Neural cell (in vitro differentiated cells): Measurements from ENCODE around the gene ANKRD39. TPM values are rescaled to one million over a fixed set of nuclear protein-coding genes. Genes with fewer than 3 reads are reported as not detected.

Experiments
- H2AFZ ChIP-seq: fragments of 200-600, 300-800 bp; sonication (generic), shearing (Covaris generic); 2 replicates; pipeline ENCODE4 v1.6.0; 2014; ENCODE audit warnings: low read depth, mild to moderate bottlenecking, antibody characterized with exemption, low read length, moderate library complexity
- H3F3A ChIP-seq: fragments of 200-600 bp; shearing (Covaris generic); 2 replicates; pipeline ENCODE4 v1.6.1; 2016; ENCODE audit warnings: mild to moderate bottlenecking, moderate library complexity, mixed read lengths, antibody characterized with exemption, low read length; ENCODE audit not compliant: insufficient read depth, poor library complexity, severe bottlenecking
- H3K27ac ChIP-seq: fragments of 200-600, 300-800 bp; sonication (generic), shearing (Covaris generic); 2 replicates; pipeline ENCODE4 v1.5.1; 2014; ENCODE audit warnings: mild to moderate bottlenecking, low read length, moderate library complexity
- H3K27me3 ChIP-seq: fragments of 300-800, 200-600 bp; sonication (generic), shearing (Covaris generic); 2 replicates; pipeline ENCODE4 v1.6.0; 2014; ENCODE audit warnings: mild to moderate bottlenecking, low read depth, low read length, moderate library complexity; ENCODE audit not compliant: insufficient read depth
- H3K36me3 ChIP-seq: fragments of 300-800, 200-600 bp; sonication (generic), shearing (Covaris generic); 2 replicates; pipeline ENCODE4 v1.5.1; 2014; ENCODE audit warnings: mild to moderate bottlenecking, antibody characterized with exemption, low read length, moderate library complexity; ENCODE audit not compliant: insufficient read depth
- H3K4me2 ChIP-seq: fragments of 300-800, 200-600 bp; sonication (generic), shearing (Covaris generic); 2 replicates; pipeline ENCODE4 v1.6.0; 2014; ENCODE audit warnings: mild to moderate bottlenecking, low read length
- H3K4me3 ChIP-seq: fragments of 300-800, 200-600 bp; sonication (generic), shearing (Covaris generic); 2 replicates; pipeline ENCODE4 v1.5.1; 2014; ENCODE audit warnings: mild to moderate bottlenecking, low read length, moderate library complexity
- H3K79me2 ChIP-seq: fragments of 200-600 bp; shearing (Covaris generic); replicated peaks from 2 replicates; pipeline ENCODE4 v1.6.0; 2014; ENCODE audit warnings: mild to moderate bottlenecking, low read length, moderate library complexity; ENCODE audit not compliant: insufficient read depth
- H3K9ac ChIP-seq: fragments of 300-800, 200-600 bp; sonication (generic), shearing (Covaris generic); 2 replicates; pipeline ENCODE4 v1.6.1; 2016; ENCODE audit warnings: mild to moderate bottlenecking, low read length, mixed read lengths
- H3K9me2 ChIP-seq: fragments of 200-600 bp; shearing (Covaris generic); 2 replicates; pipeline ENCODE4 v1.6.1; 2016; ENCODE audit warnings: mild to moderate bottlenecking, low read length, mixed read lengths; ENCODE audit not compliant: insufficient read depth
- H3K9me3 ChIP-seq: fragments of 200-600, 300-800 bp; sonication (generic), shearing (Covaris generic); 2 replicates; pipeline ENCODE4 v1.6.1; 2016; ENCODE audit warnings: mild to moderate bottlenecking, mixed run types, low read length, moderate library complexity, mixed read lengths
- H4K20me1 ChIP-seq: fragments of 200-600 bp; shearing (Covaris generic); 2 replicates; pipeline ENCODE4 v1.6.1; 2016; ENCODE audit warnings: mild to moderate bottlenecking, mixed run types; ENCODE audit not compliant: insufficient read depth
- EP300 ChIP-seq: fragments of 450-650 bp; conservative IDR thresholded peaks from 2 replicates; pipeline ENCODE4 v1.6.1; 2014; ENCODE audit warnings: antibody characterized with exemption, mild to moderate bottlenecking, moderate library complexity; ENCODE audit not compliant: poor library complexity, severe bottlenecking
- EZH2 ChIP-seq: fragments of 200-600, 300-800 bp; shearing (Covaris generic), sonication (generic); IDR thresholded peaks from 2 replicates; pipeline ENCODE4 v1.6.1; 2014; ENCODE audit warnings: antibody characterized with exemption, low read length, borderline replicate concordance, mild to moderate bottlenecking; ENCODE audit not compliant: insufficient read depth, poor library complexity, severe bottlenecking
- MXI1 ChIP-seq: fragments of 450-650 bp; conservative IDR thresholded peaks from 2 replicates; pipeline ENCODE4 v1.6.1; 2014; ENCODE audit warnings: antibody characterized with exemption, mild to moderate bottlenecking; ENCODE audit not compliant: poor library complexity, severe bottlenecking
- POLR2AphosphoS5 ChIP-seq: IDR thresholded peaks from 2 replicates; pipeline ENCODE4 v1.6.1; 2012
- RAD21 ChIP-seq: fragments of 450-650 bp; conservative IDR thresholded peaks from 2 replicates; pipeline ENCODE4 v1.6.1; 2014; ENCODE audit warnings: antibody characterized with exemption, mild to moderate bottlenecking, moderate library complexity
- SMC3 ChIP-seq: fragments of 450-650 bp; conservative IDR thresholded peaks from 2 replicates; pipeline ENCODE4 v1.6.1; 2014; ENCODE audit warnings: antibody characterized with exemption, mild to moderate bottlenecking, moderate library complexity; ENCODE audit not compliant: poor library complexity
- TAF1 ChIP-seq: IDR thresholded peaks from 2 replicates; pipeline ENCODE4 v1.6.1; 2012; ENCODE audit warnings: low read depth
- polyA plus RNA-seq: library from polyadenylated mRNA; depleted of rRNA; stranded (reverse); fragments of >200 nt; gene quantifications from 2 replicates; pipeline ENCODE4 v1.2.3, GENCODE V29; 2014
- TF ChIP-seq, protein P1 (sequence below): IDR thresholded peaks from 2 replicates; pipeline ENCODE4 v1.6.1; 2012; ENCODE audit warnings: borderline replicate concordance
- TF ChIP-seq, protein P2 (sequence below): fragments of 450-650 bp; IDR thresholded peaks from 2 replicates; pipeline ENCODE4 v1.5.1; 2014; ENCODE audit warnings: antibody characterized with exemption, mild to moderate bottlenecking, moderate library complexity; ENCODE audit not compliant: poor library complexity, severe bottlenecking

ANKRD39 gene
- polyA plus RNA-seq, 1 donor from 2014 or later: 30.7 TPM

DNA sequence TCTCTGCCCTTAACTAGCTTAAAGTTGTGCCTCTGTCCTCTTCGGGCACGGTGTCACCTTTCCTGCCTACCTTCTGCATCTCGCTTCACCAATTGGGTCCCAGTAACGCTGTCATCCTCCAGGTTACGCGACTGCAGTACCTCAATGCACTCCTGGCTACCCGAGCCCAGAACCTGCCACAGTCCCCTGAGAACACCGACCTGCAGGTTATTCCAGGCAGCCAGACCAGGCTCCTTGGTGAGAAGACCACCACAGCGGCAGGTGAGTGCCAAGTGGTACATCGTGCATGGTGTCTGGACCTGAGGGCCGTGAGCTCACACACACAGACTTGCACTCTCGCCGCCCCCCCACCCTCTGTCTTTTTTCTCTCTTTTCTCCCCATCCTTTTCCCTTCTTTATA, 28.9 kb downstream of the ANKRD39 start:
- no peaks in the 10 kb centered on the region for H4K20me1 ChIP-seq
- no peaks in the 10 kb centered on the region for H3K9me2 ChIP-seq
- H3K27ac ChIP-seq: no peak overlapping the region
- TF ChIP-seq POLR2AphosphoS5: no peak
- no peak for TF ChIP-seq MXI1
- no peak for TF ChIP-seq EZH2
- no peak for TF ChIP-seq RAD21
- no peak for TF ChIP-seq SMC3
- no peak for TF ChIP-seq TAF1
- no peak for TF ChIP-seq EP300
- TF ChIP-seq, protein P1, sequence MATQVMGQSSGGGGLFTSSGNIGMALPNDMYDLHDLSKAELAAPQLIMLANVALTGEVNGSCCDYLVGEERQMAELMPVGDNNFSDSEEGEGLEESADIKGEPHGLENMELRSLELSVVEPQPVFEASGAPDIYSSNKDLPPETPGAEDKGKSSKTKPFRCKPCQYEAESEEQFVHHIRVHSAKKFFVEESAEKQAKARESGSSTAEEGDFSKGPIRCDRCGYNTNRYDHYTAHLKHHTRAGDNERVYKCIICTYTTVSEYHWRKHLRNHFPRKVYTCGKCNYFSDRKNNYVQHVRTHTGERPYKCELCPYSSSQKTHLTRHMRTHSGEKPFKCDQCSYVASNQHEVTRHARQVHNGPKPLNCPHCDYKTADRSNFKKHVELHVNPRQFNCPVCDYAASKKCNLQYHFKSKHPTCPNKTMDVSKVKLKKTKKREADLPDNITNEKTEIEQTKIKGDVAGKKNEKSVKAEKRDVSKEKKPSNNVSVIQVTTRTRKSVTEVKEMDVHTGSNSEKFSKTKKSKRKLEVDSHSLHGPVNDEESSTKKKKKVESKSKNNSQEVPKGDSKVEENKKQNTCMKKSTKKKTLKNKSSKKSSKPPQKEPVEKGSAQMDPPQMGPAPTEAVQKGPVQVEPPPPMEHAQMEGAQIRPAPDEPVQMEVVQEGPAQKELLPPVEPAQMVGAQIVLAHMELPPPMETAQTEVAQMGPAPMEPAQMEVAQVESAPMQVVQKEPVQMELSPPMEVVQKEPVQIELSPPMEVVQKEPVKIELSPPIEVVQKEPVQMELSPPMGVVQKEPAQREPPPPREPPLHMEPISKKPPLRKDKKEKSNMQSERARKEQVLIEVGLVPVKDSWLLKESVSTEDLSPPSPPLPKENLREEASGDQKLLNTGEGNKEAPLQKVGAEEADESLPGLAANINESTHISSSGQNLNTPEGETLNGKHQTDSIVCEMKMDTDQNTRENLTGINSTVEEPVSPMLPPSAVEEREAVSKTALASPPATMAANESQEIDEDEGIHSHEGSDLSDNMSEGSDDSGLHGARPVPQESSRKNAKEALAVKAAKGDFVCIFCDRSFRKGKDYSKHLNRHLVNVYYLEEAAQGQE: no peak
- TF ChIP-seq, protein P2, sequence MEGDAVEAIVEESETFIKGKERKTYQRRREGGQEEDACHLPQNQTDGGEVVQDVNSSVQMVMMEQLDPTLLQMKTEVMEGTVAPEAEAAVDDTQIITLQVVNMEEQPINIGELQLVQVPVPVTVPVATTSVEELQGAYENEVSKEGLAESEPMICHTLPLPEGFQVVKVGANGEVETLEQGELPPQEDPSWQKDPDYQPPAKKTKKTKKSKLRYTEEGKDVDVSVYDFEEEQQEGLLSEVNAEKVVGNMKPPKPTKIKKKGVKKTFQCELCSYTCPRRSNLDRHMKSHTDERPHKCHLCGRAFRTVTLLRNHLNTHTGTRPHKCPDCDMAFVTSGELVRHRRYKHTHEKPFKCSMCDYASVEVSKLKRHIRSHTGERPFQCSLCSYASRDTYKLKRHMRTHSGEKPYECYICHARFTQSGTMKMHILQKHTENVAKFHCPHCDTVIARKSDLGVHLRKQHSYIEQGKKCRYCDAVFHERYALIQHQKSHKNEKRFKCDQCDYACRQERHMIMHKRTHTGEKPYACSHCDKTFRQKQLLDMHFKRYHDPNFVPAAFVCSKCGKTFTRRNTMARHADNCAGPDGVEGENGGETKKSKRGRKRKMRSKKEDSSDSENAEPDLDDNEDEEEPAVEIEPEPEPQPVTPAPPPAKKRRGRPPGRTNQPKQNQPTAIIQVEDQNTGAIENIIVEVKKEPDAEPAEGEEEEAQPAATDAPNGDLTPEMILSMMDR: no peak
- H2AFZ ChIP-seq: no peak overlapping the region
- no peaks in the 10 kb centered on the region for H3K9me3 ChIP-seq
- no peaks in the 10 kb centered on the region for H3K27me3 ChIP-seq
- H3F3A ChIP-seq: no peaks in the 10 kb centered on the region
- no peak overlapping the region for H3K4me2 ChIP-seq
- H3K79me2 ChIP-seq: no peaks in the 10 kb centered on the region
- peaks cover 10% of the 10 kb centered on the region for H3K36me3 ChIP-seq
- no peak overlapping the region for H3K9ac ChIP-seq
- H3K4me3 ChIP-seq: no peak overlapping the region

DNA sequence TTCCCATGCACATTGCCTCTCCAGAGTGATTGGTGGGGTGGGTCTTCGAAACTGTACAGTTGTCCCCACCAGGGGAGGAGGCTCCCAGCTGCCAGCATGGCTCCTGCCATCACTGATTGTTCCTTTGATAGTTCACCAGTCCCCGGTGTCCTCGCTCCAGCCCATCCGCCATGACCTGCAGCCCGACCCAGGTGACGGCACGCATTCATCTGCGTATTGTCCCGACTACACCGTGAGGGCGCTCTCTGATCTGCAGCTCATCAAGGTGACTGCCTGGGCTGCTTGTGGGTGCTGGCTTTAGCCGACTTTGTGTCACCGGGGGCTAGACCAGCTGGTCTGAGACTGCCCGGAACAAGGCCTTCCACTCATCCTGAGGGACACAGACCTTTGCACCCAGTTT, 29.4 kb downstream of the ANKRD39 start:
- H3K9me3 ChIP-seq: no peaks in the 10 kb centered on the region
- no peak overlapping the region for H2AFZ ChIP-seq
- TF ChIP-seq EZH2: no peak
- no peaks in the 10 kb centered on the region for H3K79me2 ChIP-seq
- no peaks in the 10 kb centered on the region for H4K20me1 ChIP-seq
- no peak overlapping the region for H3K9ac ChIP-seq
- H3K4me2 ChIP-seq: no peak overlapping the region
- H3K27me3 ChIP-seq: no peaks in the 10 kb centered on the region
- H3K4me3 ChIP-seq: no peak overlapping the region
- H3F3A ChIP-seq: no peaks in the 10 kb centered on the region
- H3K36me3 ChIP-seq: peaks cover 10% of the 10 kb centered on the region
- no peaks in the 10 kb centered on the region for H3K9me2 ChIP-seq
- no peak overlapping the region for H3K27ac ChIP-seq
